HG02623 (cell line): ENCODE results near the gene TMEM244.
"Not testable (repeated sequence)": the region's sequence is repeated elsewhere in the genome, so short reads cannot be mapped to it uniquely, and the experiment has no call there.

Source experiments
- ATAC-seq: cut with Tn5 transposase; IDR thresholded peaks from one replicate; pipeline ENCODE4 v1.9.1; 2021; ENCODE audit warnings: moderate library complexity; ENCODE audit not compliant: unreplicated experiment

TMEM244 gene

GRCh38 chr6:129860908-129861665 is at the start of gene TMEM244:
Gene TMEM244 (minus strand): TSS chr6:129861315. CDS start chr6:129861188, 127 bp downstream.
- no peak for ATAC-seq

- peak; percentile 82 for ATAC-seq
Observed at GRCh38 chr6:129908858-129909257, 47.7 kb upstream of the TMEM244 start.

GRCh38 chr6:129908356-129908755 is 47.2 kb upstream of the TMEM244 start:
- ATAC-seq: no peak

- no peak for ATAC-seq
Observed at GRCh38 chr6:129906515-129907077, 45.5 kb upstream of the TMEM244 start.

- peak; percentile 58 for ATAC-seq
Observed at GRCh38 chr6:129903082-129903481, 42.0 kb upstream of the TMEM244 start.

GRCh38 chr6:129902681-129903080 is 41.6 kb upstream of the TMEM244 start:
- peak; percentile 4 for ATAC-seq

GRCh38 chr6:129901910-129902309 is 40.8 kb upstream of the TMEM244 start:
- ATAC-seq: peak; percentile 44

- peak; percentile 68 for ATAC-seq
Observed at GRCh38 chr6:129895692-129896091, 34.6 kb upstream of the TMEM244 start.

GRCh38 chr6:129894921-129895320 is 33.8 kb upstream of the TMEM244 start:
- no peak for ATAC-seq

GRCh38 chr6:129893640-129894039 is 32.5 kb upstream of the TMEM244 start:
- no peak for ATAC-seq

GRCh38 chr6:129890701-129891100 is 29.6 kb upstream of the TMEM244 start:
- peak; percentile 41 for ATAC-seq

- ATAC-seq: peak; percentile 50
Observed at GRCh38 chr6:129890164-129890563, 29.0 kb upstream of the TMEM244 start.

GRCh38 chr6:129889580-129889979 is 28.5 kb upstream of the TMEM244 start:
- ATAC-seq: no peak

GRCh38 chr6:129886401-129887155 is 25.5 kb upstream of the TMEM244 start:
- ATAC-seq: no peak

GRCh38 chr6:129884211-129884610 is 23.1 kb upstream of the TMEM244 start:
- no peak for ATAC-seq

GRCh38 chr6:129882510-129883023 is 21.5 kb upstream of the TMEM244 start:
- peak; percentile 92 for ATAC-seq

- ATAC-seq: not testable (repeated sequence)
Observed at GRCh38 chr6:129877894-129878293, 16.8 kb upstream of the TMEM244 start.

- ATAC-seq: peak; percentile 89
Observed at GRCh38 chr6:129875610-129876520, 14.8 kb upstream of the TMEM244 start.

- no peak for ATAC-seq
Observed at GRCh38 chr6:129874837-129875236, 13.7 kb upstream of the TMEM244 start.

GRCh38 chr6:129872586-129872985 is 11.5 kb upstream of the TMEM244 start:
- ATAC-seq: no peak

GRCh38 chr6:129871221-129871620 is 10.1 kb upstream of the TMEM244 start:
- ATAC-seq: no peak
